Adrenal gland (tissue), 5 donors: ENCODE data around the gene NDOR1.

Experiments used
- CTCF ChIP-seq, 6 experiments: fragments of 450-650 bp in 4 of 6; fragments of 200-600 bp in 2 of 6; sonication (generic) in 1 of 6; IDR thresholded peaks; 1 replicate in 5 of 6; 2 replicates in 1 of 6; pipeline versions ENCODE4 v1.5.1 to v1.8.0; 2016 to 2021; ENCODE audit warnings: antibody characterized with exemption in 6 of 6, mild to moderate bottlenecking in 2 of 6, moderate library complexity in 1 of 6
- POLR2A ChIP-seq, 2 donors: fragments of 450-650 bp; IDR thresholded peaks; one replicate each; pipeline ENCODE4 v1.6.1; 2017; ENCODE audit warnings: antibody characterized with exemption in 2 of 2, mild to moderate bottlenecking in 2 of 2, moderate library complexity in 1 of 2
- donor health status: DM: no; HTN: no; CAD: no.

- no peak for TF ChIP-seq POLR2A (IDR thresholded peaks at IDR 0.05)
- TF ChIP-seq CTCF (IDR thresholded peaks at IDR 0.05), result no peak
Observed at GRCh38 chr9:137241490-137242268, 36.2 kb downstream of the NDOR1 start.
